MCF 10A (cell line): Measurements from ENCODE around the gene RAPGEF1. TPM values are rescaled to one million over a fixed set of nuclear protein-coding genes. Genes with fewer than 3 reads are reported as not detected.
A peak's percentile ranks its signal among the peaks of the same experiment; 100 is the strongest.

Experiments
- BruUV-seq: library from RNA; stranded (reverse); fragments of 400-500 nt; replicated peaks from 2 replicates; lab custom pipeline; 2021; lab: Mats Ljungman, UMichigan
- CTCF ChIA-PET: fragments of 300-600 bp; sonication (Branson Sonifier 250); formaldehyde crosslinking; extraction: SDS; loops from one replicate; lab custom pipeline; 2021; ENCODE audit warnings: antibody characterized with exemption, inconsistent platforms; lab: Yijun Ruan, JAX
- POLR2A ChIA-PET: fragments of 300-600, 350-650 bp; sonication (Branson Sonifier 250); formaldehyde crosslinking; extraction: SDS; loops from one replicate; lab custom pipeline; 2020; ENCODE audit warnings: antibody characterized with exemption, inconsistent platforms; lab: Yijun Ruan, JAX
- DNase-seq: peaks from one replicate; pipeline ENCODE4 v3.0.0-alpha.2; 2018; ENCODE audit not compliant: unreplicated experiment
- H3K27ac Mint-ChIP-seq: one replicate; pipeline ENCODE4 v1.8.0; 2022; ENCODE audit warnings: mild to moderate bottlenecking, low read depth, mixed read lengths; ENCODE audit not compliant: unreplicated experiment
- H3K27me3 Mint-ChIP-seq: one replicate; pipeline ENCODE4 v1.8.0; 2022; ENCODE audit warnings: mixed read lengths; ENCODE audit not compliant: insufficient read depth, unreplicated experiment
- H3K36me3 Mint-ChIP-seq: one replicate; pipeline ENCODE4 v1.8.0; 2022; ENCODE audit warnings: mild to moderate bottlenecking, moderate library complexity, mixed read lengths; ENCODE audit not compliant: insufficient read depth, unreplicated experiment
- H3K4me1 Mint-ChIP-seq: one replicate; pipeline ENCODE4 v1.8.0; 2022; ENCODE audit warnings: mixed read lengths; ENCODE audit not compliant: insufficient read depth, unreplicated experiment
- H3K4me3 Mint-ChIP-seq: one replicate; pipeline ENCODE4 v1.8.0; 2022; ENCODE audit warnings: mild to moderate bottlenecking, moderate library complexity, mixed read lengths; ENCODE audit not compliant: unreplicated experiment
- H3K9me3 Mint-ChIP-seq: one replicate; pipeline ENCODE4 v1.8.0; 2022; ENCODE audit warnings: mixed read lengths; ENCODE audit not compliant: unreplicated experiment
- CTCF ChIP-seq: fragments of 200-600 bp; IDR thresholded peaks from one replicate; pipeline ENCODE4 v1.8.0; 2022; ENCODE audit warnings: antibody characterized with exemption, mild to moderate bottlenecking; ENCODE audit not compliant: unreplicated experiment
- intact Hi-C: fragments of 100-400 bp; cut with micrococcal nuclease; formaldehyde crosslinking; loops from 2 replicates; pipeline ENCODE4 v1.14.1; 2022
- total RNA-seq: library from RNA; stranded (reverse); gene quantifications from 2 replicates; pipeline ENCODE4 v1.2.3, GENCODE V29; 2022

RAPGEF1 gene
- total RNA-seq, 1 experiment from 2014 or later, result 55.4 TPM

DNA sequence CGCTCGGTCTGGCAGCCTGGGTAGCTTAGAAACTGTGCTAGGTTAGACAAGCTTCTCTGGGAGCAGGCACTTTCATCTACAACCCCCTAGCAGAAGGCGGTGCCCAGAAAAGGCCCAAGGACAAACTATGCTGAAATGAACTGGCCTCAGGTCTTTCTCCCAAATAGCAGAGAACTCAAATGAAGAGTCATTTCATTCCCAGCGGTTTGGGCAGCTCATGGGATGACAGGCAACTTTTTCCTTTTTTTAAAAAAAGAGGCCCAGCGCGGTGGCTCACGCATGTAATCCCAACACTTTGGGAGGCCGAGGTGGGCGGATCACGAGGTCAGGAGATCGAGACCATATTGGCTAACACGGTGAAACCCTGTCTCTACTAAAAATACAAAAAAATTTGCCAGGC, 2.5 kb downstream of the RAPGEF1 start:
- CTCF ChIA-PET, result interaction anchor here (0.6 to 2.0 kb wide), 4 partner anchors 56 to 389 kb away, joined by 3 to 6 read pairs (median 3); no protein-coding TSS in a partner anchor
- POLR2A ChIA-PET, result interaction anchor here (0.7 to 2.3 kb wide), 4 partner anchors 10 to 87 kb away, joined by 3 to 8 read pairs (median 4); no protein-coding TSS in a partner anchor
- no peak for TF ChIP-seq CTCF
- BruUV-seq, result no TSS peak
- no peak overlapping the region for H3K27ac Mint-ChIP-seq
- no peak overlapping the region for H3K4me3 Mint-ChIP-seq
- no peak for DNase-seq
- H3K4me1 Mint-ChIP-seq, result peaks cover 43% of the 10 kb centered on the region
- H3K36me3 Mint-ChIP-seq, result peaks cover 4% of the 10 kb centered on the region
- no peaks in the 10 kb centered on the region for H3K9me3 Mint-ChIP-seq
- intact Hi-C loops, result no loop called here
- no peaks in the 10 kb centered on the region for H3K27me3 Mint-ChIP-seq

DNA sequence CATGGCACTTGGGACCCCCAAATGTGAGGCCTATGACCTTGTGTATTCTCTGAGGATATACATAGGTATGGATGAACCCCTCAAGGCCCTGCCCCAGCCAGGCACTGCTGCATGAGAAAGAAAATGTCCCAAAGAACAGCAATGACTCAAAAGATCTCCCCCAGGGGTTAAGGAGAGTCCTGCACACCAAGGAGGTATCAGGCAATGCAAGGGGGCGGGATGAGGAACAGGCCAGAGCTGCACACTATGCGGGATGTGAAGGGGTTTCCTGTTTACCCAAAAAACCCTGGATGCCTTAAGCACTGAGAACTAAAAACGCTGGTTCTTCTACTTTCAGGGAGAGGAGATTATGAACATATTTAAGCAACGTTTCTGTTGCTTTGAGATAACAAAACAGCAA, 3.4 kb downstream of the RAPGEF1 start:
- no peak overlapping the region for H3K4me3 Mint-ChIP-seq
- H3K9me3 Mint-ChIP-seq, result no peaks in the 10 kb centered on the region
- POLR2A ChIA-PET, result interaction anchor here (1.9 to 2.3 kb wide), 2 partner anchors 9 to 58 kb away, joined by 5 to 8 read pairs; no protein-coding TSS in a partner anchor
- no TSS peak for BruUV-seq
- no peak for DNase-seq
- peaks cover 53% of the 10 kb centered on the region for H3K4me1 Mint-ChIP-seq
- TF ChIP-seq CTCF, result no peak
- CTCF ChIA-PET, result interaction anchor here (0.9 to 1.5 kb wide), 4 partner anchors 20 to 145 kb away, joined by 3 to 6 read pairs (median 4); no protein-coding TSS in a partner anchor
- peak overlapping the region; percentile 64 for H3K27ac Mint-ChIP-seq
- H3K27me3 Mint-ChIP-seq, result no peaks in the 10 kb centered on the region
- peaks cover 4% of the 10 kb centered on the region for H3K36me3 Mint-ChIP-seq
- intact Hi-C loops, result no loop called here

GRCh38 chr9:131735238-131736128, 4.4 kb downstream of the RAPGEF1 start:
- CTCF ChIA-PET, result interaction anchor here (0.9 to 1.4 kb wide), 2 partner anchors 19 to 101 kb away, joined by 4 to 6 read pairs; no protein-coding TSS in a partner anchor
- intact Hi-C loops, result no loop called here
- H3K36me3 Mint-ChIP-seq, result peaks cover 4% of the 10 kb centered on the region
- H3K4me1 Mint-ChIP-seq, result peaks cover 56% of the 10 kb centered on the region
- no peaks in the 10 kb centered on the region for H3K27me3 Mint-ChIP-seq
- no peaks in the 10 kb centered on the region for H3K9me3 Mint-ChIP-seq
- H3K4me3 Mint-ChIP-seq, result no peak overlapping the region
- DNase-seq, result no peak
- no TSS peak for BruUV-seq
- TF ChIP-seq CTCF, result no peak
- H3K27ac Mint-ChIP-seq, result peak overlapping the region; percentile 64
- POLR2A ChIA-PET, result interaction anchor here (0.7 to 4.7 kb wide), 4 partner anchors 57 to 126 kb away, joined by 3 to 41 read pairs (median 4); no protein-coding TSS in a partner anchor

- ChIA-PET CTCF (interaction anchor here (1.4 kb wide), 1 partner anchor 56 kb away, joined by 4 read pairs; no protein-coding TSS in a partner anchor), POLR2A (interaction anchor here (0.7 to 4.7 kb wide), 4 partner anchors 20 to 125 kb away, joined by 3 to 41 read pairs (median 30); no protein-coding TSS in a partner anchor)
- intact Hi-C loops, result loop anchor here (5.0 kb wide), 1 partner anchor 82 kb away; no protein-coding TSS in a partner anchor
- no peak overlapping the region for H3K27ac Mint-ChIP-seq
- no peaks in the 10 kb centered on the region for H3K9me3 Mint-ChIP-seq
- H3K27me3 Mint-ChIP-seq, result no peaks in the 10 kb centered on the region
- BruUV-seq, result no TSS peak
- peaks cover 4% of the 10 kb centered on the region for H3K36me3 Mint-ChIP-seq
- H3K4me3 Mint-ChIP-seq, result no peak overlapping the region
- no peak for TF ChIP-seq CTCF
- H3K4me1 Mint-ChIP-seq, result peaks cover 56% of the 10 kb centered on the region
- DNase-seq, result no peak
These were observed 5.1 kb downstream of the RAPGEF1 start for GRCh38 chr9:131734781-131735180.
